ENCODE measurements around the gene ITGA3. TPM values are rescaled to one million over a fixed set of nuclear protein-coding genes. Genes with fewer than 3 reads are reported as not detected.

ITGA3 gene
- 125 and 163 TPM in 2 replicates for total RNA-seq

GRCh38 chr17:50055426-50056216 is at the start of gene ITGA3:
TSS of gene ITGA3 (plus strand) at chr17:50056110. CDS start at chr17:50056440, 330 bp downstream.

GRCh38 chr17:50094753-50095619 is 39.1 kb downstream of the ITGA3 start, which contains the start of gene PDK2:
TSS of gene PDK2 (plus strand) at chr17:50095351. CDS start at chr17:50095436, 85 bp downstream.

GRCh38 chr17:50129728-50130558 is 74.0 kb downstream of the ITGA3 start, which contains the start of gene SAMD14:
TSS of gene SAMD14 (minus strand) at chr17:50130160. CDS start at chr17:50124959, 5,201 bp downstream.

Other genes starting within 250 kb of the ITGA3 start
- not detected in 2 replicates for gene TAC4, start 208.0 kb upstream of the ITGA3 start, total RNA-seq
- not detected in 2 replicates for gene DLX4, start 86.9 kb upstream of the ITGA3 start, total RNA-seq
- gene DLX3, start 60.9 kb upstream of the ITGA3 start, total RNA-seq = not detected in 2 replicates
- 43.2 and 48.5 TPM in 2 replicates for gene PDK2, start 39.2 kb downstream of the ITGA3 start, total RNA-seq
- 9.0 and 9.1 TPM in 2 replicates for gene SAMD14, start 74.0 kb downstream of the ITGA3 start, total RNA-seq
- gene PPP1R9B, start 94.6 kb downstream of the ITGA3 start, total RNA-seq = 63.9 and 65.1 TPM in 2 replicates
- 1.8 and 2.4 TPM in 2 replicates for gene SGCA, start 109.9 kb downstream of the ITGA3 start, total RNA-seq
- gene COL1A1, start 145.5 kb downstream of the ITGA3 start, total RNA-seq = 4,697 and 6,239 TPM in 2 replicates
- not detected in 2 replicates for gene TMEM92, start 218.4 kb downstream of the ITGA3 start, total RNA-seq